HG03066 (cell line): ENCODE measurements around the gene DLGAP1.

ENCODE experiments used
- ATAC-seq: cut with Tn5 transposase; IDR thresholded peaks from one replicate; pipeline ENCODE4 v1.9.1; 2021; ENCODE audit warnings: low read depth; ENCODE audit not compliant: unreplicated experiment

Gene DLGAP1

GRCh38 chr18:3911413-3911812, 543.7 kb downstream of the DLGAP1 start:
- ATAC-seq = no peak

- ATAC-seq = no peak
These were observed 544.6 kb downstream of the DLGAP1 start for GRCh38 chr18:3910512-3910911.

GRCh38 chr18:3907955-3908354, 547.2 kb downstream of the DLGAP1 start:
- ATAC-seq = no peak

- no peak for ATAC-seq
These were observed 548.9 kb downstream of the DLGAP1 start for GRCh38 chr18:3906116-3906750.

GRCh38 chr18:3903337-3903736, 551.8 kb downstream of the DLGAP1 start:
- ATAC-seq = no peak

GRCh38 chr18:3902676-3903075, 552.4 kb downstream of the DLGAP1 start:
- ATAC-seq = no peak

- no peak for ATAC-seq
These were observed 553.3 kb downstream of the DLGAP1 start for GRCh38 chr18:3901811-3902210.

- no peak for ATAC-seq
These were observed 554.1 kb downstream of the DLGAP1 start for GRCh38 chr18:3901042-3901441.

- no peak for ATAC-seq
These were observed 554.8 kb downstream of the DLGAP1 start for GRCh38 chr18:3900327-3900726.

GRCh38 chr18:3898861-3899613, 556.1 kb downstream of the DLGAP1 start:
- ATAC-seq = no peak

GRCh38 chr18:3892152-3892551, 563.0 kb downstream of the DLGAP1 start:
- ATAC-seq = no peak

GRCh38 chr18:3891245-3891644, 563.9 kb downstream of the DLGAP1 start:
- ATAC-seq = no peak

- no peak for ATAC-seq
These were observed 565.3 kb downstream of the DLGAP1 start for GRCh38 chr18:3889803-3890202.

GRCh38 chr18:3889121-3889520, 566.0 kb downstream of the DLGAP1 start:
- no peak for ATAC-seq

GRCh38 chr18:3886575-3887322, 568.4 kb downstream of the DLGAP1 start:
- ATAC-seq = no peak

- no peak for ATAC-seq
These were observed 569.8 kb downstream of the DLGAP1 start for GRCh38 chr18:3885209-3885792.

GRCh38 chr18:3879836-3880120, 575.3 kb downstream of the DLGAP1 start:
- ATAC-seq = no peak

- no peak for ATAC-seq
These were observed 575.8 kb downstream of the DLGAP1 start for GRCh38 chr18:3879114-3879835.

GRCh38 chr18:3878401-3878800, 576.7 kb downstream of the DLGAP1 start:
- no peak for ATAC-seq

GRCh38 chr18:3877678-3878077, 577.4 kb downstream of the DLGAP1 start:
- no peak for ATAC-seq

- no peak for ATAC-seq
These were observed 579.1 kb downstream of the DLGAP1 start for GRCh38 chr18:3875961-3876360.
